ENCODE data around the gene NUP50. TPM values are rescaled to one million over a fixed set of nuclear protein-coding genes. Genes with fewer than 3 reads are reported as not detected.

The NUP50 gene
- polyA plus RNA-seq, 4 donors = 15.7 to 38.7 (median 19.1) TPM

- Histone ChIP-seq H3K4me1 (ENCODE audit: control insufficient read depth in 3 of 3, insufficient read depth in 2 of 3, low read depth in 1 of 3, low read length in 2 of 3) (no peaks in the 10 kb centered on the region), H3K36me3 (ENCODE audit: control insufficient read depth in 3 of 3, insufficient read depth in 2 of 3, low read depth in 1 of 3, low read length in 3 of 3) (peaks cover 0 to 4% (median 0%) of the 10 kb centered on the region in 3 donors), H3K27me3 (ENCODE audit: control insufficient read depth in 3 of 3, insufficient read depth in 3 of 3, low read length in 3 of 3) (no peaks in the 10 kb centered on the region), H3K4me3 (ENCODE audit: low read depth in 1 of 3, low read length in 3 of 3) (no peak overlapping the region), H3K27ac (ENCODE audit: low read depth in 1 of 3, low read length in 2 of 3) (peak overlapping the region in 1 of 3 donors; percentile 3), H3K9me3 (ENCODE audit: control insufficient read depth in 2 of 2, insufficient read depth in 1 of 2, low read depth in 1 of 2, low read length in 1 of 2) (peaks cover 0 to 4% of the 10 kb centered on the region in 2 donors)
- no peak for FAIRE-seq
- 32 to 49% (median 39%) methylated on average over 14 of the region's 14 CpGs for WGBS, 3 donors
- peak in 1 of 2 donors; percentile 22 for DNase-seq
Observed at GRCh38 chr22:45129703-45130524, 33.8 kb upstream of the NUP50 start.

- H3K27ac ChIP-seq (ENCODE audit: low read depth in 1 of 3, low read length in 2 of 3) = no peak overlapping the region
- H3K4me3 ChIP-seq (ENCODE audit: low read depth in 1 of 3, low read length in 3 of 3) = no peak overlapping the region
- H3K9me3 ChIP-seq (ENCODE audit: control insufficient read depth in 2 of 2, insufficient read depth in 1 of 2, low read depth in 1 of 2, low read length in 1 of 2) = peaks cover 0 to 4% of the 10 kb centered on the region in 2 donors
- peaks cover 0 to 4% (median 0%) of the 10 kb centered on the region in 3 donors for H3K36me3 ChIP-seq (ENCODE audit: control insufficient read depth in 3 of 3, insufficient read depth in 2 of 3, low read depth in 1 of 3, low read length in 3 of 3)
- no peaks in the 10 kb centered on the region for H3K4me1 ChIP-seq (ENCODE audit: control insufficient read depth in 3 of 3, insufficient read depth in 2 of 3, low read depth in 1 of 3, low read length in 2 of 3)
- DNase-seq (no peak), FAIRE-seq (no peak)
- WGBS, 3 donors = 78 to 86% (median 85%) methylated on average over 8 of the region's 8 CpGs
- H3K27me3 ChIP-seq (ENCODE audit: control insufficient read depth in 3 of 3, insufficient read depth in 3 of 3, low read length in 3 of 3) = no peaks in the 10 kb centered on the region
Observed at GRCh38 chr22:45130891-45131290, 32.8 kb upstream of the NUP50 start.

GRCh38 chr22:45131749-45132148, 32.0 kb upstream of the NUP50 start:
- no peak for DNase-seq
- H3K27me3 ChIP-seq (ENCODE audit: control insufficient read depth in 3 of 3, insufficient read depth in 3 of 3, low read length in 3 of 3) = no peaks in the 10 kb centered on the region
- H3K27ac ChIP-seq (ENCODE audit: low read depth in 1 of 3, low read length in 2 of 3) = no peak overlapping the region
- 65 to 73% (median 71%) methylated on average over 3 of the region's 3 CpGs for WGBS, 3 donors
- H3K4me3 ChIP-seq (ENCODE audit: low read depth in 1 of 3, low read length in 3 of 3) = no peak overlapping the region
- FAIRE-seq = no peak
- no peaks in the 10 kb centered on the region for H3K4me1 ChIP-seq (ENCODE audit: control insufficient read depth in 3 of 3, insufficient read depth in 2 of 3, low read depth in 1 of 3, low read length in 2 of 3)
- H3K9me3 ChIP-seq (ENCODE audit: control insufficient read depth in 2 of 2, insufficient read depth in 1 of 2, low read depth in 1 of 2, low read length in 1 of 2) = peaks cover 0 to 4% of the 10 kb centered on the region in 2 donors
- peaks cover 0 to 4% (median 0%) of the 10 kb centered on the region in 3 donors for H3K36me3 ChIP-seq (ENCODE audit: control insufficient read depth in 3 of 3, insufficient read depth in 2 of 3, low read depth in 1 of 3, low read length in 3 of 3)

- no peak overlapping the region for H3K27ac ChIP-seq (ENCODE audit: low read depth in 1 of 3, low read length in 2 of 3)
- peaks cover 0 to 4% of the 10 kb centered on the region in 2 donors for H3K9me3 ChIP-seq (ENCODE audit: control insufficient read depth in 2 of 2, insufficient read depth in 1 of 2, low read depth in 1 of 2, low read length in 1 of 2)
- WGBS, 3 donors = 96 to 98% (median 96%) methylated on average over 5 of the region's 5 CpGs
- DNase-seq (no peak), FAIRE-seq (no peak)
- no peaks in the 10 kb centered on the region for H3K4me1 ChIP-seq (ENCODE audit: control insufficient read depth in 3 of 3, insufficient read depth in 2 of 3, low read depth in 1 of 3, low read length in 2 of 3)
- H3K27me3 ChIP-seq (ENCODE audit: control insufficient read depth in 3 of 3, insufficient read depth in 3 of 3, low read length in 3 of 3) = no peaks in the 10 kb centered on the region
- no peak overlapping the region for H3K4me3 ChIP-seq (ENCODE audit: low read depth in 1 of 3, low read length in 3 of 3)
- H3K36me3 ChIP-seq (ENCODE audit: control insufficient read depth in 3 of 3, insufficient read depth in 2 of 3, low read depth in 1 of 3, low read length in 3 of 3) = peaks cover 0 to 4% (median 0%) of the 10 kb centered on the region in 3 donors
Observed at GRCh38 chr22:45134313-45134712, 29.4 kb upstream of the NUP50 start.

GRCh38 chr22:45136594-45136993, 27.1 kb upstream of the NUP50 start:
- Histone ChIP-seq H3K36me3 (ENCODE audit: control insufficient read depth in 3 of 3, insufficient read depth in 2 of 3, low read depth in 1 of 3, low read length in 3 of 3) (peaks cover 0 to 4% (median 0%) of the 10 kb centered on the region in 3 donors), H3K27ac (ENCODE audit: low read depth in 1 of 3, low read length in 2 of 3) (no peak overlapping the region), H3K4me3 (ENCODE audit: low read depth in 1 of 3, low read length in 3 of 3) (no peak overlapping the region), H3K9me3 (ENCODE audit: control insufficient read depth in 2 of 2, insufficient read depth in 1 of 2, low read depth in 1 of 2, low read length in 1 of 2) (peaks cover 0 to 4% of the 10 kb centered on the region in 2 donors), H3K4me1 (ENCODE audit: control insufficient read depth in 3 of 3, insufficient read depth in 2 of 3, low read depth in 1 of 3, low read length in 2 of 3) (no peaks in the 10 kb centered on the region), H3K27me3 (ENCODE audit: control insufficient read depth in 3 of 3, insufficient read depth in 3 of 3, low read length in 3 of 3) (no peaks in the 10 kb centered on the region)
- 75 to 84% (median 82%) methylated on average over 2 of the region's 2 CpGs for WGBS, 3 donors
- FAIRE-seq (no peak), DNase-seq (no peak)

- DNase-seq = no peak
- H3K4me3 ChIP-seq (ENCODE audit: low read depth in 1 of 3, low read length in 3 of 3) = no peak overlapping the region
- no peaks in the 10 kb centered on the region for H3K4me1 ChIP-seq (ENCODE audit: control insufficient read depth in 3 of 3, insufficient read depth in 2 of 3, low read depth in 1 of 3, low read length in 2 of 3)
- peaks cover 0 to 4% of the 10 kb centered on the region in 2 donors for H3K9me3 ChIP-seq (ENCODE audit: control insufficient read depth in 2 of 2, insufficient read depth in 1 of 2, low read depth in 1 of 2, low read length in 1 of 2)
- WGBS, 3 donors = 85 to 88% (median 85%) methylated on average over 6 of the region's 6 CpGs
- no peaks in the 10 kb centered on the region for H3K36me3 ChIP-seq (ENCODE audit: control insufficient read depth in 3 of 3, insufficient read depth in 2 of 3, low read depth in 1 of 3, low read length in 3 of 3)
- no peaks in the 10 kb centered on the region for H3K27me3 ChIP-seq (ENCODE audit: control insufficient read depth in 3 of 3, insufficient read depth in 3 of 3, low read length in 3 of 3)
- FAIRE-seq = no peak
- H3K27ac ChIP-seq (ENCODE audit: low read depth in 1 of 3, low read length in 2 of 3) = no peak overlapping the region
Observed at GRCh38 chr22:45139693-45140092, 24.0 kb upstream of the NUP50 start.

- DNase-seq (no peak), FAIRE-seq (no peak)
- no peaks in the 10 kb centered on the region for H3K4me1 ChIP-seq (ENCODE audit: control insufficient read depth in 3 of 3, insufficient read depth in 2 of 3, low read depth in 1 of 3, low read length in 2 of 3)
- no peaks in the 10 kb centered on the region for H3K36me3 ChIP-seq (ENCODE audit: control insufficient read depth in 3 of 3, insufficient read depth in 2 of 3, low read depth in 1 of 3, low read length in 3 of 3)
- H3K27me3 ChIP-seq (ENCODE audit: control insufficient read depth in 3 of 3, insufficient read depth in 3 of 3, low read length in 3 of 3) = no peaks in the 10 kb centered on the region
- WGBS, 3 donors = 77 to 83% (median 80%) methylated on average over 15 of the region's 15 CpGs
- H3K9me3 ChIP-seq (ENCODE audit: control insufficient read depth in 2 of 2, insufficient read depth in 1 of 2, low read depth in 1 of 2, low read length in 1 of 2) = peaks cover 0 to 4% of the 10 kb centered on the region in 2 donors
- no peak overlapping the region for H3K27ac ChIP-seq (ENCODE audit: low read depth in 1 of 3, low read length in 2 of 3)
- H3K4me3 ChIP-seq (ENCODE audit: low read depth in 1 of 3, low read length in 3 of 3) = no peak overlapping the region
Observed at GRCh38 chr22:45142376-45142775, 21.3 kb upstream of the NUP50 start.

GRCh38 chr22:45144916-45145315, 18.8 kb upstream of the NUP50 start:
- H3K36me3 ChIP-seq (ENCODE audit: control insufficient read depth in 3 of 3, insufficient read depth in 2 of 3, low read depth in 1 of 3, low read length in 3 of 3) = no peaks in the 10 kb centered on the region
- H3K4me3 ChIP-seq (ENCODE audit: low read depth in 1 of 3, low read length in 3 of 3) = no peak overlapping the region
- H3K4me1 ChIP-seq (ENCODE audit: control insufficient read depth in 3 of 3, insufficient read depth in 2 of 3, low read depth in 1 of 3, low read length in 2 of 3) = no peaks in the 10 kb centered on the region
- FAIRE-seq = no peak
- 56 to 86% (median 72%) methylated on average over 1 of the region's 1 CpG for WGBS, 3 donors
- DNase-seq = no peak
- H3K27ac ChIP-seq (ENCODE audit: low read depth in 1 of 3, low read length in 2 of 3) = no peak overlapping the region
- H3K9me3 ChIP-seq (ENCODE audit: control insufficient read depth in 2 of 2, insufficient read depth in 1 of 2, low read depth in 1 of 2, low read length in 1 of 2) = peaks cover 0 to 4% of the 10 kb centered on the region in 2 donors
- no peaks in the 10 kb centered on the region for H3K27me3 ChIP-seq (ENCODE audit: control insufficient read depth in 3 of 3, insufficient read depth in 3 of 3, low read length in 3 of 3)
